Naive thymus-derived CD8-positive, alpha-beta T cell (primary cell): ENCODE measurements around the gene SLC8A2. TPM values are rescaled to one million over a fixed set of nuclear protein-coding genes. Genes with fewer than 3 reads are reported as not detected.

Experiments used
- ATAC-seq, 2 donors: fragments of 150-1000 bp; cut with Tn5 transposase in 1 of 2; sonication (Bioruptor Pico), chemical (Tn5 transposase) in 1 of 2; 1 replicate in 1 of 2; 2 replicates in 1 of 2; pipeline ENCODE4 v1.10.0; 2021; ENCODE audit warnings: mild to moderate bottlenecking in 2 of 2, moderate library complexity in 2 of 2
- POLR2A ChIA-PET: fragments of 350-600 bp; sonication (Branson Sonifier 250); formaldehyde crosslinking; loops from one replicate; lab custom pipeline; 2021; ENCODE audit warnings: antibody characterized with exemption; lab: Charles Lee
- DNase-seq, 10 donors: peaks; one replicate each; pipeline versions ENCODE4 v3.0.0 to v3.0.0-alpha.2; 2020 to 2022
- H3K27ac Mint-ChIP-seq, 10 donors: one replicate each; pipeline ENCODE4 v1.8.0; 2020 to 2022; ENCODE audit warnings: mild to moderate bottlenecking in 10 of 10, mixed read lengths in 10 of 10, moderate library complexity in 4 of 10, inconsistent platforms in 1 of 10
- H3K27me3 Mint-ChIP-seq, 5 donors: one replicate each; pipeline ENCODE4 v1.8.0; 2021 to 2022; ENCODE audit warnings: mixed read lengths in 5 of 5
- H3K36me3 Mint-ChIP-seq, 3 donors: one replicate each; pipeline ENCODE4 v1.8.0; 2020 to 2022; ENCODE audit warnings: mixed read lengths in 3 of 3, mild to moderate bottlenecking in 2 of 3, inconsistent platforms in 1 of 3
- H3K4me1 Mint-ChIP-seq, 4 donors: one replicate each; pipeline ENCODE4 v1.8.0; 2021 to 2022; ENCODE audit warnings: mixed read lengths in 4 of 4
- H3K4me3 Mint-ChIP-seq, 10 donors: one replicate each; pipeline ENCODE4 v1.8.0; 2020 to 2022; ENCODE audit warnings: mild to moderate bottlenecking in 10 of 10, mixed read lengths in 10 of 10, moderate library complexity in 6 of 10, inconsistent platforms in 1 of 10
- H3K9me3 Mint-ChIP-seq, 9 donors: one replicate each; pipeline ENCODE4 v1.8.0; 2020 to 2022; ENCODE audit warnings: mixed read lengths in 9 of 9, mild to moderate bottlenecking in 3 of 9, inconsistent platforms in 1 of 9, moderate library complexity in 1 of 9
- polyA plus RNA-seq, 3 donors: library from polyadenylated mRNA; unstranded; fragments of 300-500 nt; fragmentation: Illumina TruSeq; gene quantifications; one replicate each; pipeline ENCODE4 v1.2.3, GENCODE V29; 2021
- total RNA-seq, 8 experiments: library from RNA in 2 of 8; stranded (reverse) in 2 of 8; gene quantifications; one replicate each; pipeline ENCODE4 v1.2.3 and lab custom pipeline; 2021 to 2026

The SLC8A2 gene
- total and polyA plus RNA-seq, 5 experiments from 2014 or later = 0.02 to 0.42 (median 0.12) TPM; not detected in 2

DNA sequence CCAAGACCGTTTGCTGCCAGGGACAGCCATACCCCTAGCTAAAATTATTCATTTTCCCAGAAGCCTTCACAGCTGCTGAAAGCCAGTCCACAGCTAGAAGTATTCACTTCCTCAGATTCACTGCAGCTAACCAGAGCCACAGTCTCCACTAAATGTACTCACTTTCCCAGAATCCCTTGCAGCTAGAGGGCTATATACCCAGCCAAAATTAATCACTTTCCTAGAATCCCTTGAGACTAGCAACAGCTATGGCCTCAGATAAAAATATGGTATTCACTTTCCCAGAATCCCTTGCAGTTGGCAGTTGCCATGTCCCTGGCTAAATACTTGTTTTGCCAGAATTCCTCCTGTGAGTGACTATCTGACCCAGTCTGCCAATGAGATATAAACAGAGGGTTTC, 38.6 kb downstream of the SLC8A2 start:
- POLR2A ChIA-PET = interaction anchor here (1.1 to 1.9 kb wide), 2 partner anchors 266 to 275 kb away, joined by 4 read pairs; no protein-coding TSS in a partner anchor
- DNase-seq (no peak), ATAC-seq (no peak)
- Mint-ChIP-seq H3K27me3 (peaks cover 15 to 62% (median 36%) of the 10 kb centered on the region in 5 donors), H3K4me3 (no peak overlapping the region), H3K27ac (no peak overlapping the region), H3K9me3 (no peaks in the 10 kb centered on the region), H3K36me3 (peaks cover 0 to 4% (median 1%) of the 10 kb centered on the region in 3 donors), H3K4me1 (peaks cover 16 to 39% (median 26%) of the 10 kb centered on the region in 4 donors)

DNA sequence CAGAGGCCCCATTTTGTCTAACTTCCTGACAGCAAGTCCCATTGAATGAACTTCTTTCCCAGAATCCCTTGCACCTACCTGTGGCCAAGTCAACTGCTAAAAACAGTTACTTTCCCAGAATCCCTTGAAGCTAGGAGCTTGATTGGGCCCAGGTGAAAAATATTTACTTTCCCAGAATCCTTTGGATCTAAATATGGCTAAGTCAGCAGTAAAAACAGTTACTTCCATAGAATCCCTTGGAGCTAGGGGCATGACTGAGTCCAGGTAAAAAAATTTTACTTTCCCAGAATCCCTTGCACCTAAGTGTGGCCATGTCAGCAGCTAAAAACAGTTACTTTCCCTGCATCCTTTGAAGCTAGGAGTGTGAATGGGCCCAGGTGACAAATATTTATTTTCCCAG, 39.2 kb downstream of the SLC8A2 start:
- no peak for DNase-seq
- Mint-ChIP-seq H3K27ac (no peak overlapping the region), H3K4me1 (peaks cover 16 to 38% (median 26%) of the 10 kb centered on the region in 4 donors), H3K36me3 (peaks cover 0 to 4% (median 1%) of the 10 kb centered on the region in 3 donors), H3K27me3 (peaks cover 15 to 56% (median 32%) of the 10 kb centered on the region in 5 donors), H3K4me3 (no peak overlapping the region), H3K9me3 (no peaks in the 10 kb centered on the region)
- ATAC-seq = no peak
- POLR2A ChIA-PET = interaction anchor here (0.5 to 1.9 kb wide), 2 partner anchors 275 to 1011 kb away, joined by 3 to 4 read pairs; no protein-coding TSS in a partner anchor

DNA sequence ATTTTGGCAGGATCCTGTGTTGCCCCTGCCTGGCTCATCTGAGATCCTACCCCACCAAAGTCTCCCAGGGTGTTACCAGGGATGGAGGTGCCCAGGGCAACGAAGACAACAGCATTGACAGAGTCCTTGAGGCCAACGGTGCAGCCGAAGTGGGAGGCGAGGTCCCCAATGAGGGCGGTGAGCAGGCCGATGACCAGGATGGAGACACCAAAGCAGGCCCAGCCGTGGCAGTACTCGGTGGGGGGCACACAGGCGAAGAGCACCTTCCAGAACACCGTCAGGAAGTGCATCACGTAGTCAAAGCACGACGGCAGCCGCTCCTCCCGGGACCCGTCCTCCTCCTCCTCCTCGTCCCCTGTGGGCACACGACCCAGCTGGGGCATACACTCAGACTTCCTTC, 39.6 kb downstream of the SLC8A2 start:
- H3K4me1 Mint-ChIP-seq = peaks cover 16 to 34% (median 23%) of the 10 kb centered on the region in 4 donors
- H3K27me3 Mint-ChIP-seq = peaks cover 14 to 51% (median 28%) of the 10 kb centered on the region in 5 donors
- H3K9me3 Mint-ChIP-seq = no peaks in the 10 kb centered on the region
- peak overlapping the region in 2 of 10 donors; percentile 21 to 61 for H3K4me3 Mint-ChIP-seq
- ATAC-seq (no peak), DNase-seq (no peak)
- POLR2A ChIA-PET = interaction anchor here (0.5 kb wide), 1 partner anchor 1010 kb away, joined by 3 read pairs; no protein-coding TSS in a partner anchor
- peaks cover 0 to 4% (median 1%) of the 10 kb centered on the region in 3 donors for H3K36me3 Mint-ChIP-seq
- no peak overlapping the region for H3K27ac Mint-ChIP-seq

DNA sequence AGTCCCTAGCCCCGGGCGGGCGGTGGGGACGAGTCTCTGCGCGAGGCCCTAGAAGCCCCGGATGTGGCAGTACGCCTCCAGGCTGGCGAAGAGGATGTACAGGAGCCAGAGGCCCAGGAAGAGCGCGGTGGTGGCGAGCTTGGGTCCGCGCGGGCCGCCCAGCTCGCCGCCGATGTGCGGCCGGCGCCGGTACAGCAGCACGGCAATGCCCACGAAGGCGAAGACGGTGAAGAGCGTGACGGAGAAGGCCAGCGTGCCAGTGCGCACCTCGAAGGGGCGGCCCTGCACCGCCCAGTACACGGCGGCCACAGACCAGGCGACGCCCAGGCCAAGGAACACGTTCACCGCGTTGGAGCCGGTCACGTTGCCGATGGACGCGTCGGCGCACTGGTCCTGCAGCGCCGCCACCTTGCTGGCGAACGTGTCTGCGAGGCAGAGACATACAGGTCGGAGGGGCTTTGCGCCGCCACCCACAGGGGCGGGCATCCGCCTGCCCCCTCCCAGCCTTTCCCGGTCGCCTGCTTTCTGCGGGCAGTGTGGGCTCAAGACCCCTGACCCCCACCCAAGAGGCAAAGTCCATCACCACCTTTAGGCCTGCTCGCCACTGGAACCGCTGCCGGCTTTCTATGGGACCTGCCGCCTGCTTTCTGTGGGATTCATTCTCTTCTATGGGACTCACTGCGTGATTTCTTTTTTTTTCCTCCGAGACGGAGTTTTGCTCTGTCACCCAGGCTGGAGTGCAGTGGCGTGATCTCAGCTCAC, 41.5 kb downstream of the SLC8A2 start:
- ATAC-seq (peak; percentile 26 to 43), DNase-seq (no peak)
- Mint-ChIP-seq H3K4me1 (peaks cover 6 to 20% (median 13%) of the 10 kb centered on the region in 4 donors), H3K27me3 (peaks cover 16 to 55% (median 28%) of the 10 kb centered on the region in 5 donors), H3K36me3 (peaks cover 0 to 4% (median 1%) of the 10 kb centered on the region in 3 donors), H3K27ac (peak overlapping the region in 1 of 10 donors; percentile 75), H3K4me3 (peak overlapping the region; percentile 11 to 77 (median 65)), H3K9me3 (no peaks in the 10 kb centered on the region)
- POLR2A ChIA-PET = interaction anchor here (0.6 kb wide), 1 partner anchor 258 kb away, joined by 3 read pairs; no protein-coding TSS in a partner anchor

DNA sequence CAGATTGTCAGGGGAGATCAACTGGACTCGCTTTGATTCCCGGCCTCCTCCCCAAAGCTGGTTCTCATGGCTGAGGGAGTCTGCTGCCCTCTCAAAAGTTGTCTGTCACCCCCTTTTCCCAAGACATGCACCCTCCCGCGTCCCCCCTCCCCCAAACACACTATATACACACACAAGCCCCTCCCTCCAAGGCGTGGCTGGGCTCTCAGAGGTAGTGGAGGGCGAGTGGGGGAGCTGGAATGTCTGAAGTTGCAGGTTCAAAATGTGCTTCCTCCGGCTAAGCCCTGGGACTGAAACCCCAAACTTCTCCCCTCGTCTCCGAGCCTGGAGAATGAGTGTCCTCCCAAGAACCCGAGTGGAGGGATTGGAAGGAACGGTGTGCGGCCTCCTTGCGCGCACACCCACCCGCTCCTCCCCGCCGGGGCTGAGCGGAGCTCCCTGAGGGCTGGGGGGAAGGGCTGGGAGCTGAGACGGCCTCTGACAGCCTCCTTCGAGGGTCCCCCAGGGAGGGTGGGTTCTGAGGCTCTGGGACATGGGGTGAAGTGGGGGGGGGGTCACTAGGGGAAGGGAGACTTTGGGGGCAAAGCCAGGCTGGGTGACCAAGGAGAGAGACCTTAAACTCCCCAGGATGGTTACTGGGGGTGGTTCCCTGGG, 42.4 kb downstream of the SLC8A2 start:
- H3K4me3 Mint-ChIP-seq = peak overlapping the region in 9 of 10 donors; percentile 14 to 77 (median 66)
- ATAC-seq (no peak), DNase-seq (no peak)
- H3K27ac Mint-ChIP-seq = peak overlapping the region in 1 of 10 donors; percentile 56
- POLR2A ChIA-PET = interaction anchor here (0.6 to 1.7 kb wide), 3 partner anchors 16 to 854 kb away, joined by 3 to 7 read pairs (median 5); no protein-coding TSS in a partner anchor
- H3K4me1 Mint-ChIP-seq = peaks cover 4 to 20% (median 12%) of the 10 kb centered on the region in 4 donors
- no peaks in the 10 kb centered on the region for H3K9me3 Mint-ChIP-seq
- H3K27me3 Mint-ChIP-seq = peaks cover 17 to 59% (median 32%) of the 10 kb centered on the region in 5 donors
- peaks cover 0 to 4% (median 1%) of the 10 kb centered on the region in 3 donors for H3K36me3 Mint-ChIP-seq

DNA sequence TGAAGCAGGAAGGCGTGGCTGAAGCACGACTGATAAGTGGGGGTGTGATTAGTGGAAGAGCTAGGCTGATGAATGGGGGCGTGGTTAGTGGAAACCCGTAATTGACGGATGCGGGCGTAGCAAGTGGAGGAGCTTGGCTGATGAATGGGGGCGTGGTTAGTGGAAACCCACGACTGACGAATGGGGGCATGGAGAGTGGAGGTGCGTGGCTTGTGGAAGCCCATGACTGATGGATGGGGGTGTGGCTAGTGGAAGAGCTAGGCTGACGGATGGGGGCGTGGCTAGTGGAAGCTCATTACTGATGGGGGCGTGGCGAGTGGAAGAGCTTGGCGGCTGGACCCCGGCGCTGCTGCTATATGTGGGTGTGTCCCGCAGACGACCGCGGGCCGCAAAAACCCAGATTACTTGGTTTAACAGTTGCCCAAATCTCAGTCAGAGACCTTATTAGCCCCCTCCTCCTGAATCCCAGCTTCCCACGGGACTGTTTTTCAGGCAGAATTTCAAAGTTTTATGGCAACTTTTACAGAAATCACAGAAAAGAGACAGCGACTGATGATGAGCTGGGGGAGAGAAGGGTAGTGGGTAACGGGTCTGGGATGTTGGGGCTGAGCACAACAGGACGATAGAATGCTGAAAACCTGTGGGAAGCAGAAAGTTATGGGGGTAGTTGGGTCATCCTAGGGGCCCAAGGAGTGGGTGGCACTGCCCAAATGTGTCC, 43.4 kb downstream of the SLC8A2 start:
- peak; percentile 65 to 82 for ATAC-seq
- POLR2A ChIA-PET = interaction anchor here (0.6 to 1.7 kb wide), 5 partner anchors 10 to 324 kb away, joined by 3 to 7 read pairs (median 3); partner anchors contain the start of gene DHX34
- peaks cover 0 to 5% (median 1%) of the 10 kb centered on the region in 3 donors for H3K36me3 Mint-ChIP-seq
- H3K27ac Mint-ChIP-seq = no peak overlapping the region
- peaks cover 17 to 68% (median 36%) of the 10 kb centered on the region in 5 donors for H3K27me3 Mint-ChIP-seq
- no peak overlapping the region for H3K4me3 Mint-ChIP-seq
- H3K4me1 Mint-ChIP-seq = peaks cover 6 to 23% (median 13%) of the 10 kb centered on the region in 4 donors
- DNase-seq = peak; percentile 57 to 89 (median 78)
- no peaks in the 10 kb centered on the region for H3K9me3 Mint-ChIP-seq

DNA sequence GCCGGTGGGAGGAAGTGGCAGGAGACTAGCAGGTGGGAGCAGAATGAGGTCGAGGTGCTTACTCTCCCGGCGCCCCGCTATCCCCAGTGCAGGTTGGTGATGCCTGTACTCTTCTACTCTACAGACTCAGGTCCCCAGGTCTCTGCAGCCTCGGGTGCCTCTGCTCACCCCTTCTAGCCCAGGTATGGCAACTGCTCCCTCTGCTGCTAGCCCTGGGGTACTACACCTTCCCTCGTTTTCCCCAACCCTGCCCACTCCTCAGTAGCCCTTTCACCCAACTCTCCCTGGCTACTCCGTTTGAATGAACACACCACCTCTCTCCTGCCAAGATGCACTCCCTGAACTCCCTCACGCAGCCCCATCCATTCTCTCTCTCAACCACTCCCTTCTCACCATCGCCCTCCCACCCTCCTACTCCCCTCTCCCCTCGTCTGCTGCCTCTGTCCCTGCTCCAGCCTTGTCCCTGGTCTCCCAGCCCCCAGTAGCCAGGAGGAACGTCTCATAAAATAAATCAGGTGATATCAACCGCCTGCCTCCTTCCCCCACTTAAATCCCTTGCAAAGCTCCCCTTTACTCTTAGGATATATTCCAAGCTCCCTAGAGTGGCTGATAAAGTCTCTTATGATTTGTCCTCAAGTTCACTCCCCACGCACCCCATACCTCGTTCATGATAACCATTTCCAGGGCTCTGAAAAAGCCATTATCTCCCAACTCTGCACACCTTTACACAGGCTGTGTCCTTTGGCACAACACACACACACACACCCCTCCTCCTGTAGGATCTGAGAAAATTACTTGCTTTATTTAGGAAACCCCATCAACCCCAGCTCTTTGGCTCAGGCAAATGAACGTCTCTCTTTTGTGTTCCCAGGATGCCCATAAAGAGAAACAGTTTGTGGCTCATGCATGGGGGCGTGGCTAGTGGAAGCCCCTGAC, 44.2 kb downstream of the SLC8A2 start:
- H3K4me3 Mint-ChIP-seq = peak overlapping the region in 3 of 10 donors; percentile 5 to 66 (median 48)
- peak; percentile 62 to 69 for ATAC-seq
- peaks cover 9 to 30% (median 19%) of the 10 kb centered on the region in 4 donors for H3K4me1 Mint-ChIP-seq
- peak overlapping the region in 2 of 10 donors; percentile 52 to 72 for H3K27ac Mint-ChIP-seq
- no peaks in the 10 kb centered on the region for H3K9me3 Mint-ChIP-seq
- peaks cover 1 to 8% (median 6%) of the 10 kb centered on the region in 3 donors for H3K36me3 Mint-ChIP-seq
- peaks cover 20 to 76% (median 45%) of the 10 kb centered on the region in 5 donors for H3K27me3 Mint-ChIP-seq
- DNase-seq = peak; percentile 30 to 83 (median 68)
- POLR2A ChIA-PET = interaction anchor here (0.8 to 1.7 kb wide), 4 partner anchors 9 to 281 kb away, joined by 3 to 7 read pairs (median 4); partner anchors contain the start of gene DHX34

DNA sequence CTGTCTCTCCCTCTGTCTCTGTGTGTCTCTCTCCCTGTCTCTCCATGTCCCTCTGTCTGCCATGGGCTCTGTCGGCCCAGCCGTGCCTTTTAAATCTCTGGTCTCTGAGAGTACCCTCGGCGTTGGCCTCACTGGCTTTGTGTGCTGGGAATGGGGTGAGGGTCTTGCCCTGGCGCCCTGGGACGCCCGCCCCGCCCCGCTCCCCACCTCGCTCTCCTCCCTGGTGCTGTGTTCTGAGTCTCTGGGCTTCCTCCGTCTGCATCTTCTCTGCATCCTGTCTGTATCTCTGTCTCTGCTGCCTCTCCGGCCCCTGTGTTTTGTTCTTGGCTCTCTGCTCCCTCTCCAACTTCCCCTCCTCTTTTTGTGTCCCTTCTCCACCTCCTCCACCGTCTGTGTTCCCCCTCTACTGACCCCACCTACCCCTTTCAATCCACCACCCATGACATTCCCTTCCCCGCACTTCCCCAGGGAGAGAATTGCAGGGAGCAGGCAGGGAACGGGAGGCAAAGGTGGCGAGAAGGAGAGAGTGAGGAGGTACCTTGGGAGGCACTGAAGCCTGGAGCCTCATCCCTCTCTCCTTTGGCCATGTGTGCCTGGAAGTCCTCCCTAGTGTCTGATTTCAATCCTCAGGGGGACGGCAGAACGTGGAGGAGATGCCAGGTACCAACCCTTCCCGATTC, 48.4 kb downstream of the SLC8A2 start:
- Mint-ChIP-seq H3K4me1 (peaks cover 16 to 47% (median 31%) of the 10 kb centered on the region in 4 donors), H3K27ac (peak overlapping the region in 1 of 10 donors; percentile 69), H3K4me3 (peak overlapping the region in 2 of 10 donors; percentile 1 to 65), H3K36me3 (peaks cover 0 to 13% (median 10%) of the 10 kb centered on the region in 3 donors), H3K27me3 (peaks cover 22 to 82% (median 58%) of the 10 kb centered on the region in 5 donors), H3K9me3 (no peaks in the 10 kb centered on the region)
- POLR2A ChIA-PET = no interaction called here
- DNase-seq = no peak
- ATAC-seq = no peak

DNA sequence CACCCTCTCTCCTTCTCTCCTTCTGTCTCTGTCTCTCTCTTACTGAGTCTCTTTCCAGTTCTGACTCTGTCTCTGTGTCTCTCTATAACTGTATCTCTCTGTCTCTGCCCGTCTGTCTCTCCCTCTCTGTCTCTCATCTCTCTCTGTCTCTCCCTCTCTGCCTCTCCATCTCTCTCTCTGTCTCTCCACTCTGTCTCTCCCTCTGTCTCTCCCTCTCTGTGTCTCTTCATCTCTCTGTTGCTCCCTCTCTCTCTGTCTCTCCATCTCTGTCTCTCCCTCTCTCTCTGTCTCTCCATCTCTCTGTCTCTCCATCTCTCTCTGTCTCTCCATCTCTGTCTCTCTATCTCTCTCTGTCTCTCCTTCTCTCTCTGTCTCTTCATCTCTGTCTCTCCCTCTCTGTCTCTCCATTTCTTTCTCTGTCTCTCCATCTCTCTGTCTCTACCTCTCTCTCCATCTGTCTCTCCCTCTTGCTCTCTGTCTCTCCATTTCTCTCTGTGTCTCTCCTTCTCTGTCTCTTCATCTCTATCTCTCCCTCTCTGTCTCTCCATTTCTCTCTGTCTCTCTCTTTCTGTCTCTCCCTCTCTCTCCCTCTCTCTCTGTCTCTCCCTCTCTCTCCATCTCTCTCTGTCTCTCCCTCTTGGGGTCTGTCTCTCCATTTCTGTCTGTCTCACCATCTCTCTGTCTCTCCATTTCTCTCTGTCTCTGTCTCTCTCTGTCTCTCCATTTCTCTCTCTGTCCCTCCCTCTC, 49.1 kb downstream of the SLC8A2 start:
- peak overlapping the region in 6 of 10 donors; percentile 1 to 65 (median 42) for H3K4me3 Mint-ChIP-seq
- POLR2A ChIA-PET = no interaction called here
- peak overlapping the region in 2 of 10 donors; percentile 48 to 71 for H3K27ac Mint-ChIP-seq

More for the DNA sequence above, 49.1 kb downstream of the SLC8A2 start:
- H3K9me3 Mint-ChIP-seq = no peaks in the 10 kb centered on the region
- peaks cover 28 to 89% (median 65%) of the 10 kb centered on the region in 5 donors for H3K27me3 Mint-ChIP-seq
- peaks cover 0 to 13% (median 10%) of the 10 kb centered on the region in 3 donors for H3K36me3 Mint-ChIP-seq
- peaks cover 23 to 55% (median 37%) of the 10 kb centered on the region in 4 donors for H3K4me1 Mint-ChIP-seq
- DNase-seq (no peak), ATAC-seq (no peak)
